Astrocyte (in vitro differentiated cells and primary cell): ENCODE data around the gene HCN3. TPM values are rescaled to one million over a fixed set of nuclear protein-coding genes. Genes with fewer than 3 reads are reported as not detected.
A peak's percentile ranks its signal among the peaks of the same experiment; 100 is the strongest.

Experiments
- DNase-seq: peaks from one replicate; pipeline ENCODE4 v3.0.0-alpha.2; 2010; ENCODE audit warnings: low read depth
- FAIRE-seq: peaks from 2 replicates; lab custom pipeline; 2011; peaks lifted over from hg19 to GRCh38; lab: Jason Lieb, UNC
- H2AFZ ChIP-seq: 2 replicates; pipeline ENCODE4 v1.6.0; 2012; ENCODE audit warnings: low read depth, low read length, inconsistent platforms
- H3K27ac ChIP-seq: 2 replicates; pipeline ENCODE4 v1.5.1; 2011; ENCODE audit warnings: low read depth, low read length, inconsistent platforms
- H3K27me3 ChIP-seq: 2 replicates; pipeline ENCODE4 v1.6.0; 2011; ENCODE audit warnings: low read length, inconsistent platforms; ENCODE audit not compliant: insufficient read depth
- H3K36me3 ChIP-seq: 2 replicates; pipeline ENCODE4 v1.5.1; 2011; ENCODE audit warnings: low read length, inconsistent platforms; ENCODE audit not compliant: insufficient read depth
- H3K4me1 ChIP-seq: 2 replicates; pipeline ENCODE4 v1.5.1; 2011; ENCODE audit warnings: low read length, inconsistent platforms; ENCODE audit not compliant: insufficient read depth
- H3K4me2 ChIP-seq: 2 replicates; pipeline ENCODE4 v1.6.0; 2012; ENCODE audit warnings: low read length, inconsistent platforms
- H3K4me3 ChIP-seq: 2 replicates; pipeline ENCODE4 v1.5.1; 2011; ENCODE audit warnings: low read depth, mild to moderate bottlenecking, low read length, inconsistent platforms; ENCODE audit not compliant: insufficient read depth
- H3K79me2 ChIP-seq: 2 replicates; pipeline ENCODE4 v1.6.0; 2012; ENCODE audit warnings: mild to moderate bottlenecking, low read length, inconsistent platforms; ENCODE audit not compliant: insufficient read depth
- H3K9ac ChIP-seq: 2 replicates; pipeline ENCODE4 v1.6.0; 2012; ENCODE audit warnings: mild to moderate bottlenecking, low read length, inconsistent platforms
- H3K9me3 ChIP-seq: 2 replicates; pipeline ENCODE4 v1.5.1; 2012; ENCODE audit warnings: low read depth, mild to moderate bottlenecking, low read length, inconsistent platforms; ENCODE audit not compliant: insufficient read depth
- H4K20me1 ChIP-seq: 2 replicates; pipeline ENCODE4 v1.6.0; 2012; ENCODE audit warnings: low read length, inconsistent platforms; ENCODE audit not compliant: insufficient read depth
- H3K27ac Mint-ChIP-seq: one replicate; pipeline ENCODE4 v1.8.0; 2021; ENCODE audit warnings: mild to moderate bottlenecking, mixed read lengths; ENCODE audit not compliant: unreplicated experiment
- H3K27me3 Mint-ChIP-seq: one replicate; pipeline ENCODE4 v1.8.0; 2021; ENCODE audit warnings: low read depth, mixed read lengths; ENCODE audit not compliant: unreplicated experiment
- H3K36me3 Mint-ChIP-seq: one replicate; pipeline ENCODE4 v1.8.0; 2021; ENCODE audit warnings: low read depth, mixed read lengths; ENCODE audit not compliant: unreplicated experiment
- H3K4me1 Mint-ChIP-seq: one replicate; pipeline ENCODE4 v1.8.0; 2021; ENCODE audit warnings: low read depth, mixed read lengths; ENCODE audit not compliant: unreplicated experiment
- H3K4me3 Mint-ChIP-seq: one replicate; pipeline ENCODE4 v1.8.0; 2021; ENCODE audit warnings: mild to moderate bottlenecking, moderate library complexity, mixed read lengths; ENCODE audit not compliant: unreplicated experiment
- H3K9me3 Mint-ChIP-seq: one replicate; pipeline ENCODE4 v1.8.0; 2021; ENCODE audit warnings: mild to moderate bottlenecking, mixed read lengths; ENCODE audit not compliant: unreplicated experiment
- CTCF ChIP-seq: IDR thresholded peaks from 2 replicates; pipeline ENCODE4 v1.5.1; 2011; ENCODE audit warnings: low read depth, mild to moderate bottlenecking, inconsistent platforms, low read length, moderate library complexity; ENCODE audit not compliant: insufficient read depth
- EZH2 ChIP-seq: IDR thresholded peaks from 2 replicates; pipeline ENCODE4 v1.6.1; 2012; ENCODE audit warnings: mild to moderate bottlenecking, low read length, inconsistent platforms; ENCODE audit not compliant: insufficient read depth
- total RNA-seq: library from RNA; stranded (reverse); gene quantifications from 2 replicates; pipeline ENCODE4 v1.2.1, GENCODE V29; 2021

The HCN3 gene
- total RNA-seq, 1 donor from 2014 or later = 3.6 TPM

DNA sequence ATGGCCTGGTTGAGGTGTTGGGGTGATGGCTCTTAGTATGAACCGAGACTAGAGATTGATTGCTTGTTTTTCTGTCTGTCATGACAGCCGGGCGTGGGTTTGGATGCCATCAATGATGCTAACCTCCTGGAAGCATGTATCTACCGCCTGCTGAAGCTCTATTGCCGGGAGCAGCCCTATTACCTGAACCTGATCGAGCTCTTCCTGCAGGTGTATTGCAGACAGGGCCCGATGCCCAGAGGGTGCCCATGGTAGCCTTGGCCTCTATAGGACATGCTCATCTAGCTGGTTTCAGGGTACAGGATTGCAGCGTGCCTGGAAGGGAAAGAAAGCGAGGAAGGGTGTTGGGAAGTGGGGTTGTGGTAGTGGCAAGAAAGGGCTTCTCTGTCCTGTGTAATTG is 40.8 kb downstream of the HCN3 start:
- no peak overlapping the region for H3K27ac Mint-ChIP-seq
- H3K9me3 ChIP-seq = no peaks in the 10 kb centered on the region
- H3K4me3 Mint-ChIP-seq = no peak overlapping the region
- no peak overlapping the region for H3K27ac ChIP-seq
- no peak overlapping the region for H3K4me3 ChIP-seq
- peaks cover 7% of the 10 kb centered on the region for H3K36me3 Mint-ChIP-seq
- H4K20me1 ChIP-seq = peaks cover 31% of the 10 kb centered on the region
- no peak overlapping the region for H3K4me2 ChIP-seq
- no peak overlapping the region for H2AFZ ChIP-seq
- peaks cover 23% of the 10 kb centered on the region for H3K36me3 ChIP-seq
- H3K4me1 ChIP-seq = peaks cover 25% of the 10 kb centered on the region
- no peaks in the 10 kb centered on the region for H3K27me3 ChIP-seq
- H3K27me3 Mint-ChIP-seq = no peaks in the 10 kb centered on the region
- H3K9me3 Mint-ChIP-seq = no peaks in the 10 kb centered on the region
- H3K4me1 Mint-ChIP-seq = peaks cover 7% of the 10 kb centered on the region
- peaks cover 16% of the 10 kb centered on the region for H3K79me2 ChIP-seq
- DNase-seq (no peak), FAIRE-seq (no peak)
- H3K9ac ChIP-seq = no peak overlapping the region
- TF ChIP-seq EZH2 (no peak), CTCF (no peak)

GRCh38 chr1:155319536-155319935 is 42.3 kb downstream of the HCN3 start:
- no peak for FAIRE-seq
- no peak overlapping the region for H3K4me2 ChIP-seq
- Mint-ChIP-seq H3K36me3 (peaks cover 7% of the 10 kb centered on the region), H3K4me3 (no peak overlapping the region), H3K27me3 (no peaks in the 10 kb centered on the region), H3K27ac (no peak overlapping the region), H3K9me3 (no peaks in the 10 kb centered on the region), H3K4me1 (peaks cover 7% of the 10 kb centered on the region)
- H3K79me2 ChIP-seq = peaks cover 10% of the 10 kb centered on the region
- peaks cover 25% of the 10 kb centered on the region for H3K4me1 ChIP-seq
- H3K36me3 ChIP-seq = peaks cover 17% of the 10 kb centered on the region
- no peak overlapping the region for H3K4me3 ChIP-seq
- H4K20me1 ChIP-seq = peaks cover 26% of the 10 kb centered on the region
- H2AFZ ChIP-seq = no peak overlapping the region
- H3K9me3 ChIP-seq = no peaks in the 10 kb centered on the region
- no peak for DNase-seq
- no peak overlapping the region for H3K27ac ChIP-seq
- no peak for TF ChIP-seq EZH2
- TF ChIP-seq CTCF = no peak
- H3K27me3 ChIP-seq = no peaks in the 10 kb centered on the region
- no peak overlapping the region for H3K9ac ChIP-seq

DNA sequence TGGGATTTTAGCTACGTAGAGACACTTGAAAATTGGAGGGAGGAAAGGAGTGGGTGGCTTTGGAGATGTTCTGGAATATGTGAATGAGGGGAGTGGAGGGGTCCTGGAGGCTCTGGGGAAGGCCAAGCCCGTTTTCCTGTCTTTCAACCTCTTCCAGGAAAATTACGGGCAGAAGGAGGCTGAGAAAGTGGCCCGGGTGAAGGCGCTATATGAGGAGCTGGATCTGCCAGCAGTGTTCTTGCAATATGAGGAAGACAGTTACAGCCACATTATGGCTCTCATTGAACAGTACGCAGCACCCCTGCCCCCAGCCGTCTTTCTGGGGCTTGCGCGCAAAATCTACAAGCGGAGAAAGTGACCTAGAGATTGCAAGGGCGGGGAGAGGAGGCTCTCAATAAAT is 43.0 kb downstream of the HCN3 start:
- Histone ChIP-seq H3K4me1 (peaks cover 27% of the 10 kb centered on the region), H3K79me2 (peaks cover 16% of the 10 kb centered on the region), H3K4me3 (peak overlapping the region; percentile 72), H3K9me3 (no peaks in the 10 kb centered on the region), H2AFZ (no peak overlapping the region), H4K20me1 (peaks cover 28% of the 10 kb centered on the region), H3K4me2 (peak overlapping the region; percentile 99), H3K9ac (peak overlapping the region; percentile 78), H3K27ac (no peak overlapping the region), H3K27me3 (no peaks in the 10 kb centered on the region), H3K36me3 (peaks cover 14% of the 10 kb centered on the region)
- peak overlapping the region; percentile 87 for H3K4me3 Mint-ChIP-seq
- H3K27ac Mint-ChIP-seq = no peak overlapping the region
- DNase-seq (no peak), FAIRE-seq (no peak)
- H3K27me3 Mint-ChIP-seq = no peaks in the 10 kb centered on the region
- no peaks in the 10 kb centered on the region for H3K9me3 Mint-ChIP-seq
- peaks cover 7% of the 10 kb centered on the region for H3K4me1 Mint-ChIP-seq
- H3K36me3 Mint-ChIP-seq = peaks cover 7% of the 10 kb centered on the region
- TF ChIP-seq EZH2 (no peak), CTCF (no peak)
